GM12891 (cell line): Measurements from ENCODE around the gene APOBEC3C.

ENCODE experiments used
- POLR2A ChIP-seq: IDR thresholded peaks from 2 replicates; pipeline ENCODE4 v1.6.1; 2011; ENCODE audit warnings: low read depth, low read length, control low read depth
- TAF1 ChIP-seq: IDR thresholded peaks from 2 replicates; pipeline ENCODE4 v1.6.1; 2011; ENCODE audit warnings: low read depth, low read length, control low read depth

GRCh38 chr22:39021552-39022250, 7.6 kb downstream of the APOBEC3C start:
- no peak for TF ChIP-seq POLR2A
- TF ChIP-seq TAF1: no peak
